H9 (cell line): ENCODE results near the gene NCOA4. TPM values are rescaled to one million over a fixed set of nuclear protein-coding genes. Genes with fewer than 3 reads are reported as not detected.

Experiments
- DNase-seq: peaks from one replicate; pipeline ENCODE4 v3.0.0-alpha.2; 2017
- H2AFZ ChIP-seq: one replicate; pipeline ENCODE4 v1.6.1; 2013; ENCODE audit warnings: mild to moderate bottlenecking, low read length, control low read depth, moderate library complexity
- H2AK5ac ChIP-seq: 2 replicates; pipeline ENCODE4 v1.6.1; 2013; ENCODE audit warnings: low read length, control low read depth, mixed read lengths; ENCODE audit not compliant: insufficient read length
- H2BK120ac ChIP-seq: one replicate; pipeline ENCODE4 v1.6.1; 2013; ENCODE audit warnings: low read depth, mild to moderate bottlenecking, low read length, control low read depth, inconsistent platforms; ENCODE audit not compliant: poor library complexity, severe bottlenecking
- H2BK12ac ChIP-seq: 2 replicates; pipeline ENCODE4 v1.6.1; 2013; ENCODE audit warnings: low read length, control low read depth, mixed read lengths, low read depth; ENCODE audit not compliant: insufficient read length
- H2BK15ac ChIP-seq: 2 replicates; pipeline ENCODE4 v1.6.1; 2013; ENCODE audit warnings: low read depth, low read length, control low read depth
- H2BK20ac ChIP-seq: one replicate; pipeline ENCODE4 v1.6.1; 2013; ENCODE audit warnings: low read depth, mild to moderate bottlenecking, low read length, control low read depth, inconsistent platforms; ENCODE audit not compliant: poor library complexity, severe bottlenecking
- H2BK5ac ChIP-seq: 2 replicates; pipeline ENCODE4 v1.6.1; 2013; ENCODE audit warnings: low read length, control low read depth, mixed read lengths; ENCODE audit not compliant: insufficient read length
- H3K14ac ChIP-seq: 2 replicates; pipeline ENCODE4 v1.6.1; 2013; ENCODE audit warnings: low read length, control low read depth; ENCODE audit not compliant: insufficient read depth
- H3K18ac ChIP-seq: 2 replicates; pipeline ENCODE4 v1.6.1; 2013; ENCODE audit warnings: low read depth, mild to moderate bottlenecking, mixed read lengths, low read length, control low read depth; ENCODE audit not compliant: insufficient read length
- H3K23ac ChIP-seq: 2 replicates; pipeline ENCODE4 v1.6.1; 2013; ENCODE audit warnings: low read length, control low read depth, mixed read lengths, low read depth; ENCODE audit not compliant: insufficient read length
- H3K23me2 ChIP-seq: 2 replicates; pipeline ENCODE4 v1.6.1; 2013; ENCODE audit warnings: low read depth, mild to moderate bottlenecking, mixed read lengths, low read length, control low read depth; ENCODE audit not compliant: insufficient read length, poor library complexity, severe bottlenecking
- H3K27ac ChIP-seq: 2 replicates; pipeline ENCODE4 v1.5.1; 2013; ENCODE audit warnings: low read length, control low read depth, mixed read lengths, low read depth; ENCODE audit not compliant: insufficient read length
- H3K27me3 ChIP-seq: 2 replicates; pipeline ENCODE4 v1.6.1; 2013; ENCODE audit warnings: low read length, control low read depth, inconsistent platforms; ENCODE audit not compliant: insufficient read depth
- H3K4ac ChIP-seq: 2 replicates; pipeline ENCODE4 v1.6.1; 2013; ENCODE audit warnings: low read depth, mild to moderate bottlenecking, control low read depth, inconsistent platforms, low read length, moderate library complexity
- H3K4me1 ChIP-seq: 2 replicates; pipeline ENCODE4 v1.6.1; 2013; ENCODE audit warnings: low read length, control low read depth, inconsistent platforms; ENCODE audit not compliant: insufficient read depth
- H3K4me2 ChIP-seq: 2 replicates; pipeline ENCODE4 v1.6.1; 2013; ENCODE audit warnings: low read length, control low read depth, mixed read lengths; ENCODE audit not compliant: insufficient read length, insufficient read depth
- H3K56ac ChIP-seq: 2 replicates; pipeline ENCODE4 v1.6.1; 2013; ENCODE audit warnings: low read depth, mild to moderate bottlenecking, mixed read lengths, low read length, control low read depth; ENCODE audit not compliant: insufficient read length
- H3K79me1 ChIP-seq: 2 replicates; pipeline ENCODE4 v1.6.1; 2013; ENCODE audit warnings: low read depth, mild to moderate bottlenecking, moderate library complexity, low read length, control low read depth, inconsistent platforms; ENCODE audit not compliant: insufficient read depth, poor library complexity, severe bottlenecking
- H3K79me2 ChIP-seq: 2 replicates; pipeline ENCODE4 v1.6.1; 2013; ENCODE audit warnings: low read length, control low read depth, inconsistent platforms; ENCODE audit not compliant: insufficient read depth
- H3K9ac ChIP-seq: 2 replicates; pipeline ENCODE4 v1.6.1; 2013; ENCODE audit warnings: low read length, control low read depth, mixed read lengths; ENCODE audit not compliant: insufficient read length; ENCODE audit errors: extremely low read depth
- H3K9me3 ChIP-seq: one replicate; pipeline ENCODE4 v1.6.1; 2013; ENCODE audit warnings: low read depth, low read length, inconsistent platforms; ENCODE audit not compliant: control insufficient read depth
- H3T11ph ChIP-seq: one replicate; pipeline ENCODE4 v1.6.1; 2013; ENCODE audit warnings: mild to moderate bottlenecking, low read length, control low read depth, inconsistent platforms
- H4K20me1 ChIP-seq: one replicate; pipeline ENCODE4 v1.6.1; 2013; ENCODE audit not compliant: control insufficient read depth, insufficient read length, insufficient read depth
- H4K5ac ChIP-seq: 2 replicates; pipeline ENCODE4 v1.6.1; 2013; ENCODE audit warnings: low read depth, mild to moderate bottlenecking, mixed read lengths, low read length, control low read depth; ENCODE audit not compliant: insufficient read length
- H4K8ac ChIP-seq: replicated peaks from 2 replicates; pipeline ENCODE4 v1.6.1; 2013; ENCODE audit warnings: low read length, control low read depth, mixed read lengths, low read depth; ENCODE audit not compliant: insufficient read length
- H4K91ac ChIP-seq: 2 replicates; pipeline ENCODE4 v1.6.1; 2013; ENCODE audit warnings: low read depth, mild to moderate bottlenecking, moderate library complexity, mixed read lengths, low read length, control low read depth; ENCODE audit not compliant: insufficient read length
- H3K27ac Mint-ChIP-seq, 3 experiments: 2 replicates in 2 of 3; 3 replicates in 1 of 3; pipeline ENCODE4 v1.8.0; 2020 to 2021; ENCODE audit warnings: mixed read lengths in 3 of 3, mild to moderate bottlenecking in 1 of 3, moderate library complexity in 1 of 3
- H3K27me3 Mint-ChIP-seq: 2 replicates; pipeline ENCODE4 v1.8.0; 2021; ENCODE audit warnings: low read depth, mild to moderate bottlenecking, moderate library complexity, mixed read lengths
- H3K36me3 Mint-ChIP-seq, 3 experiments: 2 replicates in 2 of 3; 3 replicates in 1 of 3; pipeline ENCODE4 v1.8.0; 2020 to 2021; ENCODE audit warnings: low read depth in 3 of 3, mixed read lengths in 3 of 3; ENCODE audit not compliant: insufficient read depth in 1 of 3
- H3K4me1 Mint-ChIP-seq, 2 experiments: 2 replicates each; pipeline ENCODE4 v1.8.0; 2020; ENCODE audit warnings: mixed read lengths in 2 of 2
- H3K4me3 Mint-ChIP-seq, 2 experiments: 2 replicates in 1 of 2; 3 replicates in 1 of 2; pipeline ENCODE4 v1.8.0; 2020 to 2021; ENCODE audit warnings: mild to moderate bottlenecking in 2 of 2, mixed read lengths in 2 of 2, moderate library complexity in 1 of 2
- H3K9me3 Mint-ChIP-seq, 2 experiments: 2 replicates in 1 of 2; 3 replicates in 1 of 2; pipeline ENCODE4 v1.8.0; 2020; ENCODE audit warnings: mild to moderate bottlenecking in 2 of 2, mixed read lengths in 2 of 2, moderate library complexity in 1 of 2
- CTCF ChIP-seq: fragments of 200-600 bp; sonication (generic); conservative IDR thresholded peaks from 3 replicates; pipeline ENCODE4 v1.8.0; 2021; ENCODE audit warnings: antibody characterized with exemption, mild to moderate bottlenecking
- WGBS: extraction: QIAGEN DNeasy Blood & Tissue Kit; methylation state at CpG from one replicate; pipeline ENCODE4 v1.1.7; 2013; ENCODE audit warnings: missing lambda C conversion rate, low lambda C conversion rate, mixed read lengths; ENCODE audit not compliant: insufficient read length; ENCODE audit errors: extremely low coverage; 5-methylcytosine and 5-hydroxymethylcytosine counted together
- total RNA-seq: library from RNA; stranded (reverse); gene quantifications from 2 replicates; pipeline ENCODE4 v1.2.1, GENCODE V29; 2021

Gene NCOA4
- total RNA-seq, 1 experiment from 2014 or later: 83.3 TPM

DNA sequence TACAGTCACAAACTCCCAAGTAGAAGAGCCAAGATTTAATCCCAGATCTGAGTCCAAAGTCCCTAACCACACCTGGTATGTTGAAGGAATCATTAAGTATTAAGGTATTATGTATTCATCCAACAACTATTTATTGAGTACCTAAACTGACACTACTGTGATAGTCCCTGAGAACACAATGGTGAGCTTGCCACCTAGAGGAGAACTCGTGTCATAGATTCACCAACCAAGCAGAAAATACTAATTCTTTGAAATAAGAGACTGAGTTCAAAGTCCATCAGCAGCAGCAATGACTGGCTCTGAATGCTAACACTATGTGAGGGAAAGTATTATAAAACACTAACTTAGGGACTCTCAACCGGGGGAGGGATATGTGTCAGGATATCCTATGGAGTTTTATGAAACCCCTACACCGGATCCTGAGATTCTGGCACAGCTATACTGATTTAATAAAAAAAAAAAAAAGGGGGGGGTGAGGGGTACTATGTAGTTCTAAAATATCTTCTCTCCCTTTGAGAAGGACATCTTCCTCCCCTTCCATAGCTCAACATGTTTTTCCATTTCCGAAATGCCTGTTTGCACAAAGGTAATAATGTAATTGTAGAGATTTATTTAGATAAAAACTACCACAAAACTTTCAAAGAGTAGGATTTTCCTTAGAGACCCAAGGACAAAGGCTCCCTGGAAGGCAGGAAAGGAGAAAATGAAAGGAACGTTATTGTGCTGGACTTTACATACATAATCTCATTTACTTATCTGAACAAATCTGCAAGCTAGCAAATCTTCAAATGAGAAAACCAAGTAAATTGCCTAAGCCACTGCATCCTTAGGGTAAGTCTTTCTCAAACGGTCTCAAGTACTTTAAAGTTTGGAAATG, 1.6 kb downstream of the NCOA4 start:
- H3K27ac ChIP-seq: no peak overlapping the region

More for the DNA sequence above, 1.6 kb downstream of the NCOA4 start:
- peaks cover 15 to 22% of the 10 kb centered on the region in 2 experiments for H3K4me1 Mint-ChIP-seq
- Histone ChIP-seq H2BK20ac (no peak overlapping the region), H4K5ac (no peak overlapping the region), H3K23me2 (peaks cover 3% of the 10 kb centered on the region), H3K27me3 (no peaks in the 10 kb centered on the region), H3K4ac (no peak overlapping the region), H3K14ac (no peak overlapping the region), H2AK5ac (no peak overlapping the region), H2BK5ac (no peak overlapping the region), H3K4me1 (no peaks in the 10 kb centered on the region), H3K4me2 (peak overlapping the region; percentile 56), H4K8ac (no peak overlapping the region), H2AFZ (no peak overlapping the region), H4K20me1 (no peaks in the 10 kb centered on the region), H2BK15ac (no peak overlapping the region), H3T11ph (no peak overlapping the region), H4K91ac (no peak overlapping the region), H2BK120ac (no peak overlapping the region), H3K79me2 (no peaks in the 10 kb centered on the region; the same call in 1 of the 2 replicates), H3K9me3 (no peaks in the 10 kb centered on the region), H3K23ac (no peak overlapping the region), H3K9ac (no peak overlapping the region), H2BK12ac (no peak overlapping the region), H3K56ac (no peak overlapping the region), H3K18ac (no peak overlapping the region), H3K79me1 (no peaks in the 10 kb centered on the region)
- no CpG with 5 or more reads among the region's 6 CpGs for WGBS
- H3K27ac Mint-ChIP-seq: no peak overlapping the region; a peak in 1 of 7 replicates
- no peaks in the 10 kb centered on the region for H3K9me3 Mint-ChIP-seq
- no peak for DNase-seq
- no peaks in the 10 kb centered on the region for H3K36me3 Mint-ChIP-seq
- 0 out of 2 replicates have a peak, but pooled peaks cover 2% of the 10 kb centered on the region for H3K27me3 Mint-ChIP-seq
- H3K4me3 Mint-ChIP-seq: peak overlapping the region; percentile 92
- peak; percentile 72 for TF ChIP-seq CTCF
